Mesothelial cell of epicardium (in vitro differentiated cells): ENCODE data around the gene NYAP2. TPM values are rescaled to one million over a fixed set of nuclear protein-coding genes. Genes with fewer than 3 reads are reported as not detected.

Source experiments
- DNase-seq, 2 experiments: peaks; one replicate each; pipeline ENCODE4 v3.0.0; 2021; ENCODE audit warnings: low spot score in 2 of 2; ENCODE audit not compliant: unreplicated experiment in 2 of 2
- H3K27ac Mint-ChIP-seq: 2 replicates; pipeline ENCODE4 v1.8.0; 2021; ENCODE audit warnings: mixed read lengths
- H3K27me3 Mint-ChIP-seq: 2 replicates; pipeline ENCODE4 v1.8.0; 2021; ENCODE audit warnings: low read depth, mixed read lengths
- H3K36me3 Mint-ChIP-seq: 2 replicates; pipeline ENCODE4 v1.8.0; 2021; ENCODE audit warnings: mixed read lengths
- H3K4me1 Mint-ChIP-seq: 2 replicates; pipeline ENCODE4 v1.8.0; 2021; ENCODE audit warnings: mixed read lengths
- H3K4me3 Mint-ChIP-seq: 2 replicates; pipeline ENCODE4 v1.8.0; 2021; ENCODE audit warnings: mild to moderate bottlenecking, moderate library complexity, mixed read lengths
- H3K9me3 Mint-ChIP-seq: 2 replicates; pipeline ENCODE4 v1.8.0; 2021; ENCODE audit warnings: mixed read lengths
- total RNA-seq: library from RNA; stranded (reverse); gene quantifications from 3 replicates; pipeline ENCODE4 v1.2.1, GENCODE V29; 2021
- TF ChIP-seq, protein P1 (sequence below): fragments of 200-600 bp; sonication (generic); IDR thresholded peaks from one replicate; pipeline ENCODE4 v1.5.0; 2021; ENCODE audit warnings: antibody characterized with exemption; ENCODE audit not compliant: unreplicated experiment

Gene NYAP2
- total RNA-seq, 1 donor from 2014 or later = not detected

DNA sequence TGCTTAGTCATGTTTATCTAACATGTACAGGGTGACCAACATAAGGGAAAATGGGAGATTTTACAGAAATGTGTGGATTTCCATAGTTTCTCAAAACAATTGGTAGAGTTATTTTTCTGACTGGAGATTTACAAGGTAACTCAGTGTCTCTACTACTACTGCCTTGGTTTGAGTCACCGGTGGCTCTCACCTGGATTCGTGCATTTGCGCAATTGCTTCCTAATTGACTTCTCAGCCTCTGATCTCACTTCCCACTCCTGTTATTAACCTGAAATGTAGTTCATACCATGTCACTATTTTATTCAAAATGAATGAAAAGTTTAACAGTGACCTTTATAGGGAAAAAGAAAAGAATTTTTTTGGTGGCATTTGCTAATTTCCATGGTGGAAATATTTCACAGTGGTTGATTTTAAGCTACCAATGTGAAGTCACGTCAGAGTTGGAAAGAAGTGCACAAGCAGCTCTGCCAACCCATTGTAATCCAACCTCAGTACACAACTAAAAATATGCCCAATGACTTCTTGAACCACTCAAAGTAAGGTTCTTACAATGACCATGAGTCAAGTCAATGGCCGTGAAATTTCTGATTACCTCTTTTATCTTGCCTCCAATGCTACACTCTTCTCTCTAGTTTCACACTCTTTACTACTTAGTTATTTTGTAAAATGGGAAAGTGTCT is 94.0 kb downstream of the NYAP2 start:
- no peak overlapping the region for H3K4me3 Mint-ChIP-seq
- TF ChIP-seq, protein P1, sequence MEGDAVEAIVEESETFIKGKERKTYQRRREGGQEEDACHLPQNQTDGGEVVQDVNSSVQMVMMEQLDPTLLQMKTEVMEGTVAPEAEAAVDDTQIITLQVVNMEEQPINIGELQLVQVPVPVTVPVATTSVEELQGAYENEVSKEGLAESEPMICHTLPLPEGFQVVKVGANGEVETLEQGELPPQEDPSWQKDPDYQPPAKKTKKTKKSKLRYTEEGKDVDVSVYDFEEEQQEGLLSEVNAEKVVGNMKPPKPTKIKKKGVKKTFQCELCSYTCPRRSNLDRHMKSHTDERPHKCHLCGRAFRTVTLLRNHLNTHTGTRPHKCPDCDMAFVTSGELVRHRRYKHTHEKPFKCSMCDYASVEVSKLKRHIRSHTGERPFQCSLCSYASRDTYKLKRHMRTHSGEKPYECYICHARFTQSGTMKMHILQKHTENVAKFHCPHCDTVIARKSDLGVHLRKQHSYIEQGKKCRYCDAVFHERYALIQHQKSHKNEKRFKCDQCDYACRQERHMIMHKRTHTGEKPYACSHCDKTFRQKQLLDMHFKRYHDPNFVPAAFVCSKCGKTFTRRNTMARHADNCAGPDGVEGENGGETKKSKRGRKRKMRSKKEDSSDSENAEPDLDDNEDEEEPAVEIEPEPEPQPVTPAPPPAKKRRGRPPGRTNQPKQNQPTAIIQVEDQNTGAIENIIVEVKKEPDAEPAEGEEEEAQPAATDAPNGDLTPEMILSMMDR = no peak
- H3K27me3 Mint-ChIP-seq = no peaks in the 10 kb centered on the region
- DNase-seq = no peak
- H3K4me1 Mint-ChIP-seq = peaks cover 6% of the 10 kb centered on the region
- H3K36me3 Mint-ChIP-seq = no peaks in the 10 kb centered on the region
- H3K9me3 Mint-ChIP-seq = no peaks in the 10 kb centered on the region
- H3K27ac Mint-ChIP-seq = no peak overlapping the region

DNA sequence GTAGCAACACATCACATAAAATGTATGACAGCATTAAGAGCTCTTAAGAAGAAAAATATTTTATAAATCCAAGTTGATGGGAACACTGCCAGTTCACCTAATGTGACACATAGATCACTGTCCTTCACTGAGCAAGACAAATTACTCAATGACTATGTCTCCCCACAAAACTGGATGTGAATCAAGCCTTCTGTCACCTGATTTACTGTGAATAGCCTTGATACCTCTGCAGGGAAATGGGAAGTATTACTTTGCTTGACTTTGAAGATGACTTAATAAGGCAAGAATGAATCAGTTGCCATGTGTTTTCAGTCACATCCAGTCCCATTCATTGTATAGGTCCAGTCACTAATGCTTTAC is 94.6 kb downstream of the NYAP2 start:
- Mint-ChIP-seq H3K27ac (no peak overlapping the region), H3K36me3 (no peaks in the 10 kb centered on the region)

DNA sequence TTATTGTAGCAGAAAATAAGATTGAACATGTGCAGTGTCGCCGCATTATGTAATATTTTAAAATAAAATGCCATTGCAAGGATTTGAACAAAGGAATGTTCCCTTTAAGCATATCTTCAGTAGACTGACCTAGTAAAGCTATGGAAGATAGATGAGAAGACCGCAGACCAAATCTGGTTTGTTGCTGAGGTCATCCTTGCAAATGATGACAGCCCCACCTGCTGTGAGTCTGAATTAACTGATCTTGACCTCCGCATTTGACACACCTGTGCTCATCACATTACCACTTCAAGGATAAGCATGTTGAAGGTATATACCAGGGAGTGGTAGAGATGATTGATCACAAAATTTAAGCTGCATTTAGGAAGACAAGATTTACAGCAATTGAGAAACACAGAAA is 96.2 kb downstream of the NYAP2 start:
- TF ChIP-seq, protein P1 = no peak
- no peaks in the 10 kb centered on the region for H3K36me3 Mint-ChIP-seq
- peaks cover 12% of the 10 kb centered on the region for H3K27me3 Mint-ChIP-seq
- DNase-seq = no peak
- H3K4me1 Mint-ChIP-seq = peaks cover 9% of the 10 kb centered on the region
- no peak overlapping the region for H3K27ac Mint-ChIP-seq
- no peak overlapping the region for H3K4me3 Mint-ChIP-seq
- H3K9me3 Mint-ChIP-seq = no peaks in the 10 kb centered on the region

More for the DNA sequence above, 94.6 kb downstream of the NYAP2 start:
- Mint-ChIP-seq H3K27me3 (peaks cover 4% of the 10 kb centered on the region), H3K4me1 (peaks cover 6% of the 10 kb centered on the region), H3K4me3 (no peak overlapping the region), H3K9me3 (no peaks in the 10 kb centered on the region)
- TF ChIP-seq, protein P1 = no peak
- DNase-seq = no peak

DNA sequence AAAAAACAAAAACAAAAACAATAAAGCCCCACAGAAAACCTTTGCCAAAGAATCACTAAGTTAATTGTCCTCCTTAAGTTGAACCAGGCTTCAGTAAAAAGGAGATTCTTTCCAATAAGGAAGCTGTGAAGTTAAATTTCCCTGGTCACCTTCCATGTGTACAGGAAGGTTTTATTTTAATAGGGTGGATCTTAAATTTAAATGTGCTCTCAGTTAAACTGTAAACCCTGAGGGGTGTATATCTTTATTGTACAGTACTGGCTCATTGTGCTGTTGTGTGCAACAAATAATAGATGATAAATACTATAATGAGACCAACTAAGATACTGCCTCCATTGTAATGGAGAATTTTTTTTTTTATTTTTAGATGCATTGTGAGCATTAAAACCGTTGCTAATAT is 97.1 kb downstream of the NYAP2 start:
- Mint-ChIP-seq H3K36me3 (no peaks in the 10 kb centered on the region), H3K27ac (no peak overlapping the region), H3K4me3 (no peak overlapping the region), H3K27me3 (peaks cover 13% of the 10 kb centered on the region), H3K4me1 (peaks cover 9% of the 10 kb centered on the region), H3K9me3 (no peaks in the 10 kb centered on the region)
- DNase-seq = no peak
- TF ChIP-seq, protein P1 = no peak

DNA sequence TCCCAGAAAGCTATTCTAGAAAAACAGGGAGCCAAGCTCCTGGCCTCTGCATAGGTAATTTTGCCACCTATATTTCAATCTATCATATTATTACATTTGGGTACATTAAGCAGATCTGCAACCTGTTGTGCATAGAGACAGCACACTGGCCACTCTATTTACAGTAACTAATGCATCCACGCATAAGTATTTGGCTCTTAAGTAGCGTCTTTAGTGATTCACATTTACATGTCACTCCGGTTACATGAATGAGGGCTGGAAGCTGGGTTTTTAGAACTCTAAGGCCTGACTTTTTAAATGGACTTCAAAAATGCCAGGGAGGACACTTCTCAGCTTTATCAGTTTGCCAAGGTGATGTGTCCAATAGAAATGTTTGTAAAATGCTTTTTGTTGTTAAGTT is 97.7 kb downstream of the NYAP2 start:
- H3K9me3 Mint-ChIP-seq = no peaks in the 10 kb centered on the region
- H3K27me3 Mint-ChIP-seq = peaks cover 15% of the 10 kb centered on the region
- DNase-seq = no peak
- H3K36me3 Mint-ChIP-seq = no peaks in the 10 kb centered on the region
- TF ChIP-seq, protein P1 = no peak
- H3K27ac Mint-ChIP-seq = no peak overlapping the region
- H3K4me1 Mint-ChIP-seq = peaks cover 9% of the 10 kb centered on the region
- no peak overlapping the region for H3K4me3 Mint-ChIP-seq
